H1 (cell line): Measurements from ENCODE around the gene ATPAF1.

Experiments
- CHD2 ChIP-seq: IDR thresholded peaks from 2 replicates; pipeline ENCODE4 v1.6.1; 2012; ENCODE audit warnings: low read length, improper control_type of control experiment
- CTCF ChIP-seq, 3 experiments: IDR thresholded peaks; 1 replicate in 2 of 3; 2 replicates in 1 of 3; pipeline versions ENCODE4 v1.5.1 to v1.6.1; 2011; ENCODE audit warnings: low read length in 3 of 3, mild to moderate bottlenecking in 3 of 3, inconsistent platforms in 2 of 3, low read depth in 1 of 3, moderate library complexity in 1 of 3; ENCODE audit not compliant: insufficient read depth in 1 of 3; ENCODE audit errors: control extremely low read depth in 1 of 3
- MAFK ChIP-seq: IDR thresholded peaks from 2 replicates; pipeline ENCODE4 v1.6.1; 2012; ENCODE audit warnings: low read depth, mild to moderate bottlenecking, improper control_type of control experiment, low read length
- SUZ12 ChIP-seq: fragments of 200-600 bp; sonication (generic); IDR thresholded peaks from 2 replicates; pipeline ENCODE4 v1.6.1; 2012; ENCODE audit warnings: mild to moderate bottlenecking, inconsistent platforms, low read length, moderate library complexity, mixed read lengths
- USF2 ChIP-seq: IDR thresholded peaks from 2 replicates; pipeline ENCODE4 v1.6.1; 2011; ENCODE audit warnings: low read length, improper control_type of control experiment

GRCh38 chr1:46589529-46589928 lies 78.6 kb downstream of the ATPAF1 start:
- TF ChIP-seq MAFK (no peak), CTCF (IDR thresholded peaks at IDR 0.05; ENCODE audit: control extremely low read depth in 1 of 3, insufficient read depth in 1 of 3, low read depth in 1 of 3, low read length in 3 of 3) (no peak), CHD2 (no peak), SUZ12 (no peak), USF2 (no peak)
